Spinal cord (tissue), 4 donors: ENCODE data around the gene PSG2. TPM values are rescaled to one million over a fixed set of nuclear protein-coding genes. Genes with fewer than 3 reads are reported as not detected.

ENCODE experiments used
- polyA plus RNA-seq, 2 donors: library from polyadenylated mRNA; unstranded; fragments of 120-200 nt; gene quantifications; one replicate each; pipeline ENCODE4 v1.2.1, GENCODE V29; 2013; ENCODE audit not compliant: insufficient read length in 2 of 2
- total RNA-seq, 2 donors: library from RNA; depleted of rRNA in 1 of 2; stranded (reverse); fragments of 120-200 nt in 1 of 2; fragments of >200 nt in 1 of 2; gene quantifications; one replicate each; pipeline versions ENCODE4 v1.2.3 to v1.2.4, GENCODE V29; 2013 to 2014

The PSG2 gene
- total and polyA plus RNA-seq, 4 donors, result 0.23 to 0.71 (median 0.44) TPM; not detected in 1

Other genes starting within 250 kb of the PSG2 start
- under 1 TPM in 1 of 2 donors, not detected in 1; 0.61 TPM for gene PSG1, start 203.0 kb downstream of the PSG2 start, total RNA-seq
- gene PSG1, start 203.0 kb downstream of the PSG2 start, polyA plus RNA-seq, result under 1 TPM in 1 of 2 donors, not detected in 1; 0.33 TPM
- under 1 TPM in 1 of 2 donors, not detected in 1; 0.28 TPM for gene PSG6, start 164.8 kb downstream of the PSG2 start, total RNA-seq
- under 1 TPM in 1 of 2 donors, not detected in 1; 0.12 TPM for gene PSG6, start 164.8 kb downstream of the PSG2 start, polyA plus RNA-seq
- gene PSG7, start 145.5 kb downstream of the PSG2 start, total RNA-seq, result not detected
- gene PSG7, start 145.5 kb downstream of the PSG2 start, polyA plus RNA-seq, result 1 to 10 TPM in 1 of 2 donors, not detected in 1; 1.0 TPM
- gene PSG11, start 56.2 kb downstream of the PSG2 start, total RNA-seq, result under 1 TPM in 1 of 2 donors, not detected in 1; 0.55 TPM
- under 1 TPM in 1 of 2 donors, not detected in 1; 0.36 TPM for gene PSG11, start 56.2 kb downstream of the PSG2 start, polyA plus RNA-seq
- gene PSG5, start 103.8 kb upstream of the PSG2 start, total RNA-seq, result under 1 TPM in 1 of 2 donors, not detected in 1; 0.50 TPM
- under 1 TPM; 0.35 to 0.51 TPM for gene PSG5, start 103.8 kb upstream of the PSG2 start, polyA plus RNA-seq
- gene PSG4, start 122.9 kb upstream of the PSG2 start, total RNA-seq, result under 1 TPM in 1 of 2 donors, not detected in 1; 0.99 TPM
- under 1 TPM; 0.15 to 0.60 TPM for gene PSG4, start 122.9 kb upstream of the PSG2 start, polyA plus RNA-seq
- under 1 TPM in 1 of 2 donors, not detected in 1; 0.44 TPM for gene PSG9, start 186.8 kb upstream of the PSG2 start, total RNA-seq
- gene PSG9, start 186.8 kb upstream of the PSG2 start, polyA plus RNA-seq, result under 1 TPM; 0.12 to 0.67 TPM